CD14-positive monocyte (primary cell): Measurements from ENCODE around the gene TRAPPC12. TPM values are rescaled to one million over a fixed set of nuclear protein-coding genes. Genes with fewer than 3 reads are reported as not detected.

Experiments used
- DNase-seq, 3 donors: peaks; one replicate each; pipeline ENCODE4 v3.0.0-alpha.2; 2011 to 2022
- H2AFZ ChIP-seq: 2 replicates; pipeline ENCODE4 v1.6.0; 2012; ENCODE audit warnings: mild to moderate bottlenecking, low read depth, low read length, inconsistent platforms; ENCODE audit not compliant: insufficient read depth, poor library complexity, severe bottlenecking
- H3K27ac ChIP-seq, 2 donors: 1 replicate in 1 of 2; 2 replicates in 1 of 2; pipeline ENCODE4 v1.5.1; 2012 to 2013; ENCODE audit warnings: low read length in 2 of 2, control low read depth in 1 of 2, inconsistent platforms in 1 of 2, low read depth in 1 of 2, mild to moderate bottlenecking in 1 of 2
- H3K27me3 ChIP-seq, 2 donors: one replicate each; pipeline versions ENCODE4 v1.6.0 to v1.6.1; 2011 to 2013; ENCODE audit warnings: low read length in 2 of 2; ENCODE audit not compliant: control insufficient read depth in 2 of 2, insufficient read depth in 2 of 2
- H3K36me3 ChIP-seq, 2 donors: replicated peaks in 1 of 2; 1 replicate in 1 of 2; 2 replicates in 1 of 2; pipeline versions ENCODE4 v1.5.1 to v1.6.1; 2012 to 2013; ENCODE audit warnings: low read length in 2 of 2, control low read depth in 1 of 2, inconsistent platforms in 1 of 2, mild to moderate bottlenecking in 1 of 2; ENCODE audit not compliant: insufficient read depth in 2 of 2, control insufficient read depth in 1 of 2
- H3K4me1 ChIP-seq, 2 donors: 1 replicate in 1 of 2; 2 replicates in 1 of 2; pipeline versions ENCODE4 v1.5.1 to v1.6.1; 2012 to 2013; ENCODE audit warnings: low read length in 2 of 2, control low read depth in 1 of 2, inconsistent platforms in 1 of 2, mild to moderate bottlenecking in 1 of 2, moderate library complexity in 1 of 2; ENCODE audit not compliant: insufficient read depth in 2 of 2, control insufficient read depth in 1 of 2
- H3K4me2 ChIP-seq: replicated peaks from 2 replicates; pipeline ENCODE3; 2012; ENCODE audit warnings: low read length, moderate library complexity, mild to moderate bottlenecking; ENCODE audit not compliant: poor library complexity, severe bottlenecking; ENCODE audit errors: extremely low read depth
- H3K4me3 ChIP-seq, 3 experiments: fragments of 200-600 bp in 1 of 3; sonication (generic) in 1 of 3; replicated peaks in 1 of 3; 1 replicate in 2 of 3; 2 replicates in 1 of 3; pipeline ENCODE4 v1.5.1; 2011 to 2013; ENCODE audit warnings: low read length in 3 of 3, mild to moderate bottlenecking in 3 of 3, control low read depth in 2 of 3, low read depth in 2 of 3, inconsistent platforms in 1 of 3, moderate library complexity in 1 of 3
- H3K79me2 ChIP-seq: 2 replicates; pipeline ENCODE4 v1.6.0; 2012; ENCODE audit warnings: mild to moderate bottlenecking, control low read depth, inconsistent platforms, low read length, moderate library complexity; ENCODE audit not compliant: insufficient read depth
- H3K9ac ChIP-seq: 2 replicates; pipeline ENCODE4 v1.6.0; 2017; ENCODE audit warnings: low read length, mild to moderate bottlenecking; ENCODE audit not compliant: insufficient read depth, poor library complexity, severe bottlenecking
- H3K9me3 ChIP-seq, 2 donors: replicated peaks in 1 of 2; 1 replicate in 1 of 2; 2 replicates in 1 of 2; pipeline versions ENCODE4 v1.5.1 to v1.6.1; 2012 to 2013; ENCODE audit warnings: low read length in 2 of 2, control low read depth in 1 of 2; ENCODE audit not compliant: control insufficient read depth in 1 of 2, insufficient read depth in 1 of 2
- H4K20me1 ChIP-seq: 2 replicates; pipeline ENCODE4 v1.6.0; 2012; ENCODE audit warnings: mild to moderate bottlenecking, low read length, control low read depth, moderate library complexity; ENCODE audit not compliant: insufficient read depth
- H3K27ac Mint-ChIP-seq, 7 donors: one replicate each; pipeline ENCODE4 v1.8.0; 2020; ENCODE audit warnings: mild to moderate bottlenecking in 7 of 7, mixed read lengths in 7 of 7, moderate library complexity in 6 of 7, inconsistent platforms in 2 of 7
- H3K27me3 Mint-ChIP-seq, 3 donors: one replicate each; pipeline ENCODE4 v1.8.0; 2021 to 2022; ENCODE audit warnings: low read depth in 3 of 3, mild to moderate bottlenecking in 3 of 3, mixed read lengths in 3 of 3, moderate library complexity in 3 of 3, inconsistent platforms in 1 of 3
- H3K36me3 Mint-ChIP-seq, 2 donors: one replicate each; pipeline ENCODE4 v1.8.0; 2020; ENCODE audit warnings: mixed read lengths in 2 of 2, inconsistent platforms in 1 of 2, mild to moderate bottlenecking in 1 of 2
- H3K4me1 Mint-ChIP-seq: one replicate; pipeline ENCODE4 v1.8.0; 2020; ENCODE audit warnings: mild to moderate bottlenecking, mixed read lengths
- H3K4me3 Mint-ChIP-seq, 2 donors: one replicate each; pipeline ENCODE4 v1.8.0; 2020; ENCODE audit warnings: mild to moderate bottlenecking in 2 of 2, mixed read lengths in 2 of 2, moderate library complexity in 1 of 2
- H3K9me3 Mint-ChIP-seq, 7 donors: one replicate each; pipeline ENCODE4 v1.8.0; 2020 to 2022; ENCODE audit warnings: mixed read lengths in 7 of 7, mild to moderate bottlenecking in 6 of 7, moderate library complexity in 6 of 7, inconsistent platforms in 2 of 7
- WGBS: methylation state at CpG from one replicate; pipeline ENCODE4 v1.1.5; 2013; ENCODE audit warnings: missing lambda C conversion rate; ENCODE audit not compliant: insufficient coverage; 5-methylcytosine and 5-hydroxymethylcytosine counted together
- intact Hi-C, 2 donors: fragments of 100-400 bp; cut with micrococcal nuclease; formaldehyde crosslinking; loops; one replicate each; pipeline versions ENCODE4 v1.15.0 to v1.15.1; 2023
- polyA plus RNA-seq, 3 donors: library from polyadenylated mRNA; depleted of rRNA in 1 of 3; unstranded in 2 of 3; stranded (reverse) in 1 of 3; fragments of 300-500 nt in 2 of 3; fragments of >200 nt in 1 of 3; fragmentation: Illumina TruSeq in 2 of 3; gene quantifications; 1 replicate in 2 of 3; 2 replicates in 1 of 3; pipeline ENCODE4 v1.2.3, GENCODE V29; 2012 to 2021
- TF ChIP-seq, protein P1 (sequence below): fragments of 200-600 bp; IDR thresholded peaks from one replicate; pipeline ENCODE4 v1.8.0; 2022; ENCODE audit warnings: antibody characterized with exemption, mild to moderate bottlenecking

TRAPPC12 gene
- polyA plus RNA-seq, 3 donors = 26.6 to 72.1 (median 44.7) TPM

DNA sequence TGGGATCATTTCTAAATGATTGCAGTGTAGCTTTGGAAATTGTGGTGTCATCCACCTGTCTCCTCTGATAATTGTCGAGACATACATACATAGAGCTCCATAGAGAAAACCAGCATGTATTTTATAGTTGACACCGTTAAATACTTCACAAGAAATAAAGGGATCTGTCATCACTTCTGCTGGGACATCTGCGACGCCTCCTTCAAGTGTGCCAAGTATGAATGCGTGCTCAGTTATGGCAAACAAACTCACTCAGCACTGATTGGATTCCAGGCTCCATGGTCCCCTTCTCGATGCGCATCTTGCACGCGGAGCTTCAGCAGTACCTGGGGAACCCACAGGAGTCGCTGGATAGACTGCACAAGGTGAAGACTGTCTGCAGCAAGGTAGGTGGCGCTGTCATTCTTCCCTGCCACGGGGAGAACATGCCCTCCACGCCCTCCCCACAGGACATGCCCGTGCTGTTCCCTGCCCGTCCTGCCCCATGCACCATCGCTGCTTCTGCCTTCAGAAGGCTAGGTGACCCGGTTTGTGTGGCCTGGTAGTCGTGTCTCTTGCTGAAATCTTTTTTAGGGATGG, 64.1 kb downstream of the TRAPPC12 start:
- no peaks in the 10 kb centered on the region for H3K79me2 ChIP-seq
- 97% methylated on average over 18 of the region's 18 CpGs for whole genome bisulfite sequencing
- Mint-ChIP-seq H3K27me3 (no peaks in the 10 kb centered on the region), H3K27ac (no peak overlapping the region), H3K4me3 (no peak overlapping the region), H3K9me3 (peaks cover 0 to 2% (median 0%) of the 10 kb centered on the region in 7 donors), H3K4me1 (peaks cover 2% of the 10 kb centered on the region), H3K36me3 (peaks cover 61 to 63% of the 10 kb centered on the region in 2 donors)
- TF ChIP-seq, protein P1, sequence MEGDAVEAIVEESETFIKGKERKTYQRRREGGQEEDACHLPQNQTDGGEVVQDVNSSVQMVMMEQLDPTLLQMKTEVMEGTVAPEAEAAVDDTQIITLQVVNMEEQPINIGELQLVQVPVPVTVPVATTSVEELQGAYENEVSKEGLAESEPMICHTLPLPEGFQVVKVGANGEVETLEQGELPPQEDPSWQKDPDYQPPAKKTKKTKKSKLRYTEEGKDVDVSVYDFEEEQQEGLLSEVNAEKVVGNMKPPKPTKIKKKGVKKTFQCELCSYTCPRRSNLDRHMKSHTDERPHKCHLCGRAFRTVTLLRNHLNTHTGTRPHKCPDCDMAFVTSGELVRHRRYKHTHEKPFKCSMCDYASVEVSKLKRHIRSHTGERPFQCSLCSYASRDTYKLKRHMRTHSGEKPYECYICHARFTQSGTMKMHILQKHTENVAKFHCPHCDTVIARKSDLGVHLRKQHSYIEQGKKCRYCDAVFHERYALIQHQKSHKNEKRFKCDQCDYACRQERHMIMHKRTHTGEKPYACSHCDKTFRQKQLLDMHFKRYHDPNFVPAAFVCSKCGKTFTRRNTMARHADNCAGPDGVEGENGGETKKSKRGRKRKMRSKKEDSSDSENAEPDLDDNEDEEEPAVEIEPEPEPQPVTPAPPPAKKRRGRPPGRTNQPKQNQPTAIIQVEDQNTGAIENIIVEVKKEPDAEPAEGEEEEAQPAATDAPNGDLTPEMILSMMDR = no peak
- no peak overlapping the region for H3K4me3 ChIP-seq
- no peaks in the 10 kb centered on the region for H4K20me1 ChIP-seq
- peak overlapping the region in 1 of 2 donors; percentile 26 for H3K27ac ChIP-seq
- no peak overlapping the region for H3K4me2 ChIP-seq
- no peaks in the 10 kb centered on the region for H3K4me1 ChIP-seq
- no peak overlapping the region for H2AFZ ChIP-seq
- H3K27me3 ChIP-seq = no peaks in the 10 kb centered on the region
- peaks cover 50 to 70% of the 10 kb centered on the region in 2 donors for H3K36me3 ChIP-seq
- intact Hi-C loops = no loop called here
- DNase-seq = no peak
- no peak overlapping the region for H3K9ac ChIP-seq
- no peaks in the 10 kb centered on the region for H3K9me3 ChIP-seq

DNA sequence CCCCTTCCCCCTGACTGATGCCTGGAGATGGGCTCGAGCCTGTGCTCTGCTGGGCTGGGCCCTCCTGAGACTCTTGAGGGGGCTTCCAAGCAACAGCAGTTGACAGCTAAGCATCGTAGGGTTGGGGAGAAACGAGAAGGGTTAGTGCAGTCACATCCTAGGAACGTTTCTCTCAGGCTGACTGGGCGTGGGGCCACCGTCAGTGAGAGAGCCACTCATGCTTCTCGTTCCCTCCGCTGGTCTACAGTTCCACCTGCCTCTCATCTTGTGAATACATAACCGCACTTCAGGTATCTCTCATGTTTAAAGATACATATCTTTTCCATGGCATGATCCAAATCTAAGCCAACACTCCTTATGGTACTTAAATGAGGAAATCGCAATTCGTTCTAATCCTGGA, 66.4 kb downstream of the TRAPPC12 start:
- Mint-ChIP-seq H3K27ac (peak overlapping the region in 1 of 7 donors; percentile 36), H3K4me1 (no peaks in the 10 kb centered on the region)

More for the DNA sequence above, 66.4 kb downstream of the TRAPPC12 start:
- no peak overlapping the region for H3K4me2 ChIP-seq
- WGBS = 98% methylated on average over 7 of the region's 11 CpGs
- no peak overlapping the region for H3K27ac ChIP-seq
- no peak overlapping the region for H3K4me3 ChIP-seq
- no peak overlapping the region for H3K4me3 Mint-ChIP-seq
- peaks cover 66 to 93% of the 10 kb centered on the region in 2 donors for H3K36me3 ChIP-seq
- TF ChIP-seq, protein P1 = no peak
- intact Hi-C loops = no loop called here
- no peaks in the 10 kb centered on the region for H3K4me1 ChIP-seq
- no peaks in the 10 kb centered on the region for H3K9me3 ChIP-seq
- no peak for DNase-seq
- H3K36me3 Mint-ChIP-seq = peaks cover 77 to 85% of the 10 kb centered on the region in 2 donors
- no peaks in the 10 kb centered on the region for H4K20me1 ChIP-seq
- no peak overlapping the region for H2AFZ ChIP-seq
- H3K27me3 ChIP-seq = no peaks in the 10 kb centered on the region
- no peak overlapping the region for H3K9ac ChIP-seq
- H3K9me3 Mint-ChIP-seq = peaks cover 0 to 2% (median 0%) of the 10 kb centered on the region in 7 donors
- H3K79me2 ChIP-seq = no peaks in the 10 kb centered on the region
- no peaks in the 10 kb centered on the region for H3K27me3 Mint-ChIP-seq
